Activated CD8-positive, alpha-beta T cell treated with anti-CD3 and anti-CD28 coated beads, Interleukin-2, amount 10 ng/mL, durations not matched to agents 7 days and 5 days (primary cell): ENCODE measurements around the gene MTHFD2L. TPM values are rescaled to one million over a fixed set of nuclear protein-coding genes. Genes with fewer than 3 reads are reported as not detected.

ENCODE experiments used
- total RNA-seq, 2 experiments: library from RNA; stranded (reverse); gene quantifications; one replicate each; pipeline ENCODE4 v1.2.3, GENCODE V29; 2021

The MTHFD2L gene
- total RNA-seq, 2 experiments from 2014 or later, result 5.3 to 5.5 TPM

Other genes with a start within 250 kb of the MTHFD2L start
- not detected for gene PF4, start 176.1 kb upstream of the MTHFD2L start, total RNA-seq
- gene PPBP, start 169.9 kb upstream of the MTHFD2L start, total RNA-seq, result not detected
- gene CXCL5, start 159.4 kb upstream of the MTHFD2L start, total RNA-seq, result not detected
- not detected for gene CXCL3, start 119.4 kb upstream of the MTHFD2L start, total RNA-seq
- gene CXCL2, start 58.9 kb upstream of the MTHFD2L start, total RNA-seq, result not detected
- not detected for gene EPGN, start 150.4 kb downstream of the MTHFD2L start, total RNA-seq
- gene EREG, start 207.0 kb downstream of the MTHFD2L start, total RNA-seq, result not detected